Left lung (tissue), 14 donors: ENCODE data around the gene SIK3. TPM values are rescaled to one million over a fixed set of nuclear protein-coding genes. Genes with fewer than 3 reads are reported as not detected.
A peak's percentile ranks its signal among the peaks of the same experiment; 100 is the strongest.

Experiments used
- ATAC-seq: fragments of 200-7000 bp; cut with Tn5 transposase; one replicate; pipeline ENCODE4 v1.9.1; 2020; ENCODE audit warnings: moderate library complexity
- DNase-seq, 4 donors: peaks; one replicate each; pipeline ENCODE4 v3.0.0-alpha.2; 2013 to 2020
- H3K27ac ChIP-seq, 2 donors: fragments of 200-600 bp; sonication (generic) in 1 of 2; one replicate each; pipeline versions ENCODE4 v1.5.0 to v1.8.0; 2020 to 2021
- H3K27me3 ChIP-seq, 2 donors: fragments of 200-600 bp; sonication (generic) in 1 of 2; one replicate each; pipeline versions ENCODE4 v1.5.0 to v1.8.0; 2020 to 2021
- H3K36me3 ChIP-seq, 2 donors: fragments of 200-600 bp; sonication (generic) in 1 of 2; one replicate each; pipeline versions ENCODE4 v1.5.0 to v1.8.0; 2020 to 2021
- H3K4me1 ChIP-seq, 2 donors: fragments of 200-600 bp; one replicate each; pipeline ENCODE4 v1.8.0; 2021
- H3K4me3 ChIP-seq, 2 donors: fragments of 200-600 bp; sonication (generic) in 1 of 2; one replicate each; pipeline versions ENCODE4 v1.5.0 to v1.8.0; 2020 to 2021; ENCODE audit warnings: mild to moderate bottlenecking in 1 of 2
- H3K9me3 ChIP-seq, 2 donors: fragments of 200-600 bp; sonication (generic) in 1 of 2; one replicate each; pipeline versions ENCODE4 v1.5.0 to v1.8.0; 2020 to 2021
- CTCF ChIP-seq, 2 donors: fragments of 200-600 bp; sonication (generic) in 1 of 2; IDR thresholded peaks; one replicate each; pipeline versions ENCODE4 v1.5.0 to v1.8.0; 2021; ENCODE audit warnings: antibody characterized with exemption in 2 of 2
- intact Hi-C, 2 donors: fragments of 100-400 bp; cut with DNase I; formaldehyde crosslinking; loops; one replicate each; pipeline versions ENCODE4 v1.11.2 to v1.14.2; 2022
- long read RNA-seq, 12 donors: library from polyadenylated mRNA in 2 of 12; unstranded in 2 of 12; transcript quantifications; one replicate each; pipeline ENCODE4 v2.0.0 and lab custom pipeline, GENCODE V29; 2019 to 2026
- polyA plus RNA-seq, 6 donors: library from polyadenylated mRNA; unstranded; fragments of 120-200 nt; gene quantifications; one replicate each; pipeline ENCODE4 v1.2.1, GENCODE V29; 2013; ENCODE audit not compliant: insufficient read length in 6 of 6
- total RNA-seq, 2 donors: library from RNA; stranded (reverse); fragmentation: NEBNext Ultra II Directional; extraction: Animal tissue kit (Norgen Biotek cat#: 25700); gene quantifications; one replicate each; pipeline ENCODE4 v1.2.1, GENCODE V29; 2021
- donor health status: DM: no; HTN: yes; CAD: no.
- donor health status: DM: no; HTN: no; CAD: no.

Gene SIK3
- 10 to 100 TPM; 28.0 to 49.6 TPM for total RNA-seq
- 10 to 100 TPM; 31.4 to 40.2 (median 35.9) TPM for polyA plus RNA-seq
- long read RNA-seq, donor 1, partial matches to known transcripts, result 0 of 2 reads
- long read RNA-seq, donor 1, other reads (novel, unspliced or antisense), result 0 of 2 reads
- long read RNA-seq, donor 2, result 0 reads
- long read RNA-seq, donor 3, partial matches to known transcripts, result 0 of 1 reads
- long read RNA-seq, donor 3, other reads (novel, unspliced or antisense), result 0 of 1 reads
- long read RNA-seq, donor 4, partial matches to known transcripts, result 0 of 1 reads
- long read RNA-seq, donor 4, other reads (novel, unspliced or antisense), result 1 of 1 reads
- long read RNA-seq, donor 5, result 0 reads
- long read RNA-seq, donor 6, result 0 reads
- long read RNA-seq, donor 7, result 0 reads
- long read RNA-seq, donor 8, result 0 reads
- long read RNA-seq, donor 9, result 0 reads
- long read RNA-seq, donor 10, partial matches to known transcripts, result 0 of 1 reads
- long read RNA-seq, donor 10, other reads (novel, unspliced or antisense), result 1 of 1 reads
- long read RNA-seq, donor 11, partial matches to known transcripts, result 39 of 77 reads
- long read RNA-seq, donor 11, other reads (novel, unspliced or antisense), result 38 of 77 reads
- long read RNA-seq, donor 12, partial matches to known transcripts, result 146 of 463 reads
- long read RNA-seq, donor 12, other reads (novel, unspliced or antisense), result 317 of 463 reads

- peak; percentile 92 to 97 (median 96) for DNase-seq
- H3K4me1 ChIP-seq, result peaks cover 30 to 52% of the 10 kb centered on the region in 2 donors
- H3K27ac ChIP-seq, result peak within 1 kb of the TSS; percentile 97
- TF ChIP-seq CTCF (IDR thresholded peaks at IDR 0.05), result peak in 1 of 2 donors; percentile 34
- no peaks in the 10 kb centered on the region for H3K36me3 ChIP-seq
- H3K9me3 ChIP-seq, result no peaks in the 10 kb centered on the region
- ATAC-seq, result peak; percentile 89
- H3K4me3 ChIP-seq, result peak within 1 kb of the TSS; percentile 74 to 85
- no peaks in the 10 kb centered on the region for H3K27me3 ChIP-seq
- intact Hi-C loops, result no loop called here
These were observed at the start of gene SIK3 for GRCh38 chr11:117098269-117099232. Gene SIK3, minus strand, starts transcription at chr11:117098428. Its CDS starts 13 bp downstream, at chr11:117098415.

- H3K4me3 ChIP-seq, result no peak overlapping the region
- H3K27me3 ChIP-seq, result no peaks in the 10 kb centered on the region
- no peaks in the 10 kb centered on the region for H3K9me3 ChIP-seq
- DNase-seq (no peak), ATAC-seq (no peak)
- peaks cover 6 to 47% of the 10 kb centered on the region in 2 donors for H3K4me1 ChIP-seq
- intact Hi-C loops, result no loop called here
- no peak for TF ChIP-seq CTCF (IDR thresholded peaks at IDR 0.05)
- H3K27ac ChIP-seq, result no peak overlapping the region
- peaks cover 0 to 37% of the 10 kb centered on the region in 2 donors for H3K36me3 ChIP-seq
These were observed 48.3 kb upstream of the SIK3 start for GRCh38 chr11:117146521-117146920.

GRCh38 chr11:117145393-117145761, 47.1 kb upstream of the SIK3 start:
- H3K9me3 ChIP-seq, result no peaks in the 10 kb centered on the region
- peak overlapping the region; percentile 97 for H3K4me3 ChIP-seq
- H3K27me3 ChIP-seq, result no peaks in the 10 kb centered on the region
- DNase-seq, result peak in 1 of 4 donors; percentile 10
- no peak for TF ChIP-seq CTCF (IDR thresholded peaks at IDR 0.05)
- H3K27ac ChIP-seq, result peak overlapping the region; percentile 90 to 91
- peaks cover 6 to 38% of the 10 kb centered on the region in 2 donors for H3K4me1 ChIP-seq
- intact Hi-C loops, result no loop called here
- peaks cover 0 to 27% of the 10 kb centered on the region in 2 donors for H3K36me3 ChIP-seq
- ATAC-seq, result no peak

GRCh38 chr11:117144477-117145392, 46.5 kb upstream of the SIK3 start:
- Histone ChIP-seq H3K4me1 (peaks cover 6 to 34% of the 10 kb centered on the region in 2 donors), H3K4me3 (peak overlapping the region; percentile 97), H3K9me3 (no peaks in the 10 kb centered on the region), H3K27ac (peak overlapping the region; percentile 90 to 91), H3K27me3 (no peaks in the 10 kb centered on the region), H3K36me3 (peaks cover 0 to 23% of the 10 kb centered on the region in 2 donors)
- DNase-seq (peak in 3 of 4 donors; percentile 56 to 86 (median 66)), ATAC-seq (peak; percentile 79)
- TF ChIP-seq CTCF (IDR thresholded peaks at IDR 0.05), result no peak
- intact Hi-C loops, result no loop called here
